IMR-90 (cell line): Measurements from ENCODE around the gene ACTN1. TPM values are rescaled to one million over a fixed set of nuclear protein-coding genes. Genes with fewer than 3 reads are reported as not detected.

ENCODE experiments used
- ATAC-seq: fragments of 200-7000 bp; cut with Tn5 transposase; 2 replicates; pipeline ENCODE4 v1.9.1; 2020; ENCODE audit warnings: low read depth, mild to moderate bottlenecking, moderate library complexity
- BruUV-seq: library from RNA; stranded (reverse); fragments of 400-500 nt; replicated peaks from 2 replicates; lab custom pipeline; 2021; lab: Mats Ljungman, UMichigan
- CTCF ChIA-PET: fragments of 300-600 bp; formaldehyde crosslinking; extraction: SDS; loops from one replicate; lab custom pipeline; 2021; ENCODE audit warnings: antibody characterized with exemption; lab: Yijun Ruan, JAX
- POLR2A ChIA-PET: fragments of 300-600 bp; sonication (Branson Sonifier 250); formaldehyde crosslinking; loops from one replicate; lab custom pipeline; 2022; ENCODE audit warnings: antibody characterized with exemption; ENCODE audit not compliant: unreplicated experiment; lab: Charles Lee
- DNase-seq: peaks from one replicate; pipeline ENCODE4 v3.0.0; 2013
- H2AFZ ChIP-seq: replicated peaks from 2 replicates; pipeline ENCODE3; 2013; ENCODE audit warnings: low read length, mild to moderate bottlenecking; ENCODE audit not compliant: poor library complexity
- H2AK5ac ChIP-seq: 2 replicates; pipeline ENCODE4 v1.6.1; 2013; ENCODE audit warnings: low read depth, low read length, inconsistent platforms
- H2AK9ac ChIP-seq: replicated peaks from 2 replicates; pipeline ENCODE3; 2013; ENCODE audit warnings: mild to moderate bottlenecking, low read depth, low read length, moderate library complexity; ENCODE audit not compliant: poor library complexity
- H2BK120ac ChIP-seq: 2 replicates; pipeline ENCODE4 v1.6.1; 2013; ENCODE audit warnings: low read depth, low read length, inconsistent platforms
- H2BK15ac ChIP-seq: 3 replicates; pipeline ENCODE4 v1.6.1; 2013; ENCODE audit warnings: low read depth, low read length, inconsistent platforms
- H2BK20ac ChIP-seq: 2 replicates; pipeline ENCODE4 v1.6.1; 2013; ENCODE audit warnings: low read depth, mild to moderate bottlenecking, inconsistent platforms, low read length, moderate library complexity
- H2BK5ac ChIP-seq: 2 replicates; pipeline ENCODE4 v1.6.1; 2013; ENCODE audit warnings: mild to moderate bottlenecking, low read depth, low read length, inconsistent platforms; ENCODE audit not compliant: poor library complexity, severe bottlenecking
- H3K14ac ChIP-seq: replicated peaks from 2 replicates; pipeline ENCODE4 v1.6.1; 2013; ENCODE audit warnings: low read depth, low read length, inconsistent platforms
- H3K18ac ChIP-seq: 2 replicates; pipeline ENCODE4 v1.6.1; 2013; ENCODE audit warnings: low read depth, low read length, control low read depth
- H3K23ac ChIP-seq: 2 replicates; pipeline ENCODE4 v1.6.1; 2013; ENCODE audit warnings: low read depth, low read length, inconsistent platforms
- H3K27ac ChIP-seq: 2 replicates; pipeline ENCODE4 v1.5.1; 2013; ENCODE audit warnings: mild to moderate bottlenecking, control low read depth, low read length; ENCODE audit not compliant: insufficient read depth
- H3K27me3 ChIP-seq: 2 replicates; pipeline ENCODE4 v1.6.1; 2013; ENCODE audit warnings: low read length; ENCODE audit not compliant: control insufficient read depth, insufficient read depth
- H3K36me3 ChIP-seq: 2 replicates; pipeline ENCODE4 v1.6.1; 2013; ENCODE audit warnings: low read length, mixed read lengths; ENCODE audit not compliant: control insufficient read depth, insufficient read depth
- H3K4ac ChIP-seq: 2 replicates; pipeline ENCODE4 v1.6.1; 2013; ENCODE audit warnings: low read depth, low read length, inconsistent platforms
- H3K4me1 ChIP-seq: 2 replicates; pipeline ENCODE4 v1.6.1; 2013; ENCODE audit warnings: low read length, mixed read lengths; ENCODE audit not compliant: control insufficient read depth, insufficient read depth
- H3K4me2 ChIP-seq: 2 replicates; pipeline ENCODE4 v1.6.1; 2013; ENCODE audit warnings: low read depth, mild to moderate bottlenecking, control low read depth, low read length, moderate library complexity
- H3K4me3 ChIP-seq: 2 replicates; pipeline ENCODE4 v1.5.1; 2013; ENCODE audit warnings: low read depth, mild to moderate bottlenecking, control low read depth, low read length, moderate library complexity; ENCODE audit not compliant: insufficient read depth
- H3K56ac ChIP-seq: 2 replicates; pipeline ENCODE4 v1.6.1; 2013; ENCODE audit warnings: low read length, inconsistent platforms; ENCODE audit not compliant: insufficient read depth; ENCODE audit errors: extremely low read depth
- H3K79me1 ChIP-seq, 2 experiments: 2 replicates each; pipeline ENCODE4 v1.6.1; 2013; ENCODE audit warnings: low read length in 2 of 2, inconsistent platforms in 1 of 2, low read depth in 1 of 2
- H3K9ac ChIP-seq: 2 replicates; pipeline ENCODE4 v1.6.1; 2013; ENCODE audit warnings: low read depth, low read length, control low read depth
- H3K9me1 ChIP-seq: 2 replicates; pipeline ENCODE4 v1.6.1; 2013; ENCODE audit warnings: low read length, inconsistent platforms; ENCODE audit not compliant: insufficient read depth
- H3K9me3 ChIP-seq: 2 replicates; pipeline ENCODE4 v1.6.1; 2013; ENCODE audit warnings: low read length; ENCODE audit not compliant: control insufficient read depth, insufficient read depth
- H4K20me1 ChIP-seq: 2 replicates; pipeline ENCODE4 v1.6.1; 2013; ENCODE audit warnings: low read length, inconsistent platforms; ENCODE audit not compliant: insufficient read depth
- H4K5ac ChIP-seq: 2 replicates; pipeline ENCODE4 v1.6.1; 2013; ENCODE audit warnings: mild to moderate bottlenecking, low read depth, low read length, control low read depth
- H4K8ac ChIP-seq, 2 experiments: 2 replicates each; pipeline ENCODE4 v1.6.1; 2013; ENCODE audit warnings: low read depth in 2 of 2, low read length in 2 of 2, control low read depth in 1 of 2, inconsistent platforms in 1 of 2
- H4K91ac ChIP-seq: 2 replicates; pipeline ENCODE4 v1.6.1; 2013; ENCODE audit warnings: low read depth, low read length, inconsistent platforms; ENCODE audit not compliant: insufficient read depth
- CTCF ChIP-seq: conservative IDR thresholded peaks from 2 replicates; pipeline ENCODE4 v1.5.1; 2012; ENCODE audit warnings: mild to moderate bottlenecking, low read depth, low read length, improper control_type of control experiment
- MAFK ChIP-seq: IDR thresholded peaks from 2 replicates; pipeline ENCODE4 v1.6.1; 2012; ENCODE audit warnings: low read depth, low read length, improper control_type of control experiment
- RAD21 ChIP-seq: IDR thresholded peaks from 2 replicates; pipeline ENCODE4 v1.6.1; 2012; ENCODE audit warnings: low read length, improper control_type of control experiment
- WGBS, 2 experiments: methylation state at CpG; one replicate each; pipeline versions ENCODE4 v1.1.5 to v1.1.7; 2013; ENCODE audit warnings: missing lambda C conversion rate in 2 of 2; ENCODE audit not compliant: insufficient read length in 1 of 2; ENCODE audit errors: extremely low coverage in 2 of 2; 5-methylcytosine and 5-hydroxymethylcytosine counted together
- dilution Hi-C: fragments of 300-500 bp; cut with HindIII; formaldehyde crosslinking; loops from one replicate; pipeline ENCODE4 v1.14.3; 2018; ENCODE audit warnings: low sequenced_read_pairs; ENCODE audit not compliant: unreplicated experiment
- in situ Hi-C: fragments of 300-500 bp; cut with MboI; formaldehyde crosslinking; loops from 3 replicates; pipeline ENCODE4 v1.14.3; 2019; ENCODE audit warnings: low sequenced_read_pairs, inconsistent platforms, mixed read lengths
- intact Hi-C: fragments of 100-400 bp; cut with micrococcal nuclease; formaldehyde crosslinking; loops from 2 replicates; pipeline ENCODE4 v1.10.0; 2022
- polyA plus RNA-seq, 3 experiments: library from polyadenylated mRNA; depleted of rRNA; stranded (reverse); fragments of >200 nt; gene quantifications; 2 replicates each; pipeline ENCODE4 v1.2.3, GENCODE V29; 2012; ENCODE audit warnings: low replicate concordance in 1 of 3
- total RNA-seq: library from RNA; depleted of rRNA; stranded (reverse); fragments of >200 nt; gene quantifications from 2 replicates; pipeline ENCODE4 v1.2.3, GENCODE V29; 2012

Gene ACTN1
- total and polyA plus RNA-seq, 2 of the 4 experiments (the other 2 are of a cell fraction), result 684 to 766 TPM

DNA sequence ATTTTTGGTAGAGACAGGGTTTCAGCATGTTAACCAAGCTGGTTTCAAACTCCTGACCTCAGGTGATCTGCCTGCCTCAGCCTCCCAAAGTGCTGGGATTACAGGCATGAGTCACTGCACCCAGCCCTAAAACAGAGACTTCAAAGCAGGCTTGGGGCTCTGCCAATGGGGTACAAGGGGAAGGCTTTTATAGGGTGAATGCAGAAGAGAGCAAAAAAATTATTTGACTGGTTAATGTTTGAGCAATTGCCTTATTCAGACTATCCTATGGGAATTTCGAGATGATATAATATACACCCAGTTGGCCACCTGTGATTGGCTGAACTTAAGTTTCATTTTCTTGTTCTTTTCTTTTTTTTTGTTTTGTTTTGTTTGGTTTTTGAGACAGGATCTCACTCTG is 31.5 kb upstream of the ACTN1 start:
- no peak overlapping the region for H2BK20ac ChIP-seq
- H4K20me1 ChIP-seq, result no peaks in the 10 kb centered on the region
- no peak overlapping the region for H4K8ac ChIP-seq
- no peak overlapping the region for H3K56ac ChIP-seq
- H2AK5ac ChIP-seq, result no peak overlapping the region
- H3K27me3 ChIP-seq, result no peaks in the 10 kb centered on the region
- H4K5ac ChIP-seq, result no peak overlapping the region
- WGBS, 2 experiments, result no CpG with 5 or more reads among the region's 1 CpG
- no peak overlapping the region for H3K18ac ChIP-seq
- H3K23ac ChIP-seq, result no peak overlapping the region
- H2AK9ac ChIP-seq, result no peak overlapping the region
- no TSS peak for BruUV-seq
- in situ Hi-C loops, result no loop called here
- H3K4me1 ChIP-seq, result peaks cover 19% of the 10 kb centered on the region
- intact Hi-C loops, result no loop called here
- dilution Hi-C loops, result no loop called here
- no peak overlapping the region for H2BK15ac ChIP-seq
- no peak overlapping the region for H4K91ac ChIP-seq
- no peak overlapping the region for H3K4me3 ChIP-seq
- no peak overlapping the region for H3K27ac ChIP-seq
- H2BK5ac ChIP-seq, result no peak overlapping the region
- no peak for TF ChIP-seq MAFK
- TF ChIP-seq RAD21, result no peak
- TF ChIP-seq CTCF, result no peak
- no peak overlapping the region for H2AFZ ChIP-seq
- no peak for DNase-seq
- peaks cover 0 to 9% of the 10 kb centered on the region in 2 experiments; a peak in 2 of 4 replicates for H3K79me1 ChIP-seq
- ATAC-seq, result no peak
- no peak overlapping the region for H3K4me2 ChIP-seq
- H3K14ac ChIP-seq, result no peak overlapping the region
- ChIA-PET POLR2A (no interaction called here), CTCF (no interaction called here)
- no peak overlapping the region for H3K4ac ChIP-seq
- no peaks in the 10 kb centered on the region for H3K36me3 ChIP-seq
- H3K9me1 ChIP-seq, result peaks cover 17% of the 10 kb centered on the region
- H3K9me3 ChIP-seq, result no peaks in the 10 kb centered on the region
- H3K9ac ChIP-seq, result no peak overlapping the region
- H2BK120ac ChIP-seq, result no peak overlapping the region
